Measurements from ENCODE around the gene DFFB. TPM values are rescaled to one million over a fixed set of nuclear protein-coding genes. Genes with fewer than 3 reads are reported as not detected.

The DFFB gene
- total and polyA plus RNA-seq, 2 donors (not counting 3 experiments of a cell fraction or from before 2014, with no cell fraction given), result 11.7 to 11.8 TPM

DNA sequence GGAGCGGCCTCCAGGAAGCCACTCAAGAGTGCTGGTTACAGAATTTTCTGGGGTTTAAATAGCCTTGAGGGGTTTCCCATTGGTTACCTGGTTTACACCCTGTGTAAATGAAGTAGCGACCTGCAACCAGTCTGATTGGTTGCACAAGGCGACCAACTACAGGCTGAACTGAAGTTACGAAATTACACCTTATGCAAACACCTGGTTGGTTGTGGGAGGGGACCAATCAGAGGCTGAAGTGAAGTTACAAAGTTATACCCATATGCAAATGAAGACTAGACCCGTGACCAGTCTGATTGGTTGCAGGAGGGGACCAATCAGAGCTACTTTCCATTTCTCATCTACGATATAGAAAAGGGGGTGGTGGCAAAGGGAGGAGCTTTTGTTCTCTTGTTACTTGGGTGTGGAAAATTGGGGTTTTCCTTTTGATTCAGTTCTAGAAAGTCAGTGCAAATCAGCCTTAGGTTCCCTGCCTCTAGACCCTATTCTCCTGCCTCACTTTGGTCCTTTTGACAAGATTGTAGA is 65.0 kb downstream of the DFFB start:
- no TSS peak for BruUV-seq (replicated peaks)
- H3K9ac ChIP-seq (replicated peaks; ENCODE audit: extremely low read depth, insufficient read depth, low read length), result no peak overlapping the region
- H3K4me1 ChIP-seq (ENCODE audit: control insufficient read depth, extremely low read depth, insufficient read depth, low read length), result no peaks in the 10 kb centered on the region
- H3K9me3 ChIP-seq (replicated peaks; ENCODE audit: control insufficient read depth, insufficient read depth, low read length), result no peaks in the 10 kb centered on the region
- H3K4me3 ChIP-seq (replicated peaks in 1 of 3; ENCODE audit: insufficient read depth in 1 of 3, low read depth in 1 of 3, low read length in 3 of 3), result no peak overlapping the region
- no peaks in the 10 kb centered on the region for H4K20me1 ChIP-seq (replicated peaks; ENCODE audit: control insufficient read depth, extremely low read depth, insufficient read depth, low read length)
- no peak overlapping the region for H2AFZ ChIP-seq (ENCODE audit: low read depth, low read length)
- no peaks in the 10 kb centered on the region for H3K79me2 ChIP-seq (ENCODE audit: control insufficient read depth, insufficient read depth, low read length)
- no peak overlapping the region for H3K27ac ChIP-seq (ENCODE audit: insufficient read depth, low read depth, low read length)
- DNase-seq (ENCODE audit: low read depth, low spot score) (no peak), FAIRE-seq (no peak)
- no peak overlapping the region for H3K4me2 ChIP-seq (ENCODE audit: insufficient read depth, low read length)
- TF ChIP-seq FOS (IDR thresholded peaks at IDR 0.05; ENCODE audit: borderline replicate concordance, insufficient read depth, low read length) (no peak), POLR2AphosphoS5 (IDR thresholded peaks at IDR 0.05; ENCODE audit: insufficient read depth, low read depth, low read length) (no peak), MAX (IDR thresholded peaks at IDR 0.05; ENCODE audit: insufficient read depth, insufficient read length) (no peak), EZH2 (IDR thresholded peaks at IDR 0.05; ENCODE audit: borderline replicate concordance, low read depth, low read length, severe bottlenecking) (no peak), MYC (IDR thresholded peaks at IDR 0.05; ENCODE audit: low read depth, low read length) (no peak), CTCF (IDR thresholded peaks at IDR 0.05; ENCODE audit: extremely low read depth in 1 of 2, insufficient read depth in 1 of 2, low read depth in 1 of 2, low read length in 2 of 2) (no peak), POLR2A (IDR thresholded peaks at IDR 0.05; ENCODE audit: low read depth, low read length) (no peak), GATA2 (IDR thresholded peaks at IDR 0.05; ENCODE audit: insufficient read depth, insufficient read length, low read depth, low read length) (no peak), JUN (IDR thresholded peaks at IDR 0.05; ENCODE audit: borderline replicate concordance, insufficient read depth, insufficient read length, low read depth) (no peak)
- dilution Hi-C loops (cut with MboI; ENCODE audit: extremely low pct_ligation_motif_present, low sequenced_read_pairs) (no loop called here), intact Hi-C loops (cut with micrococcal nuclease) (no loop called here)
- no peaks in the 10 kb centered on the region for H3K9me1 ChIP-seq (replicated peaks; ENCODE audit: control insufficient read depth, extremely low read depth, insufficient read depth, low read length)
- ChIA-PET CTCF (no interaction called here), POLR2A (no interaction called here)
- no peaks in the 10 kb centered on the region for H3K36me3 ChIP-seq (ENCODE audit: control insufficient read depth in 2 of 2, extremely low read depth in 1 of 2, insufficient read depth in 2 of 2, low read length in 2 of 2)
- H3K27me3 ChIP-seq (ENCODE audit: control insufficient read depth in 2 of 2, insufficient read depth in 2 of 2, low read length in 2 of 2), result no peaks in the 10 kb centered on the region
